GM12878 (cell line): ENCODE results near the gene CHP2. TPM values are rescaled to one million over a fixed set of nuclear protein-coding genes. Genes with fewer than 3 reads are reported as not detected.

ENCODE experiments used
- BHLHE40 ChIP-seq, 2 experiments: fragments of 450-650 bp in 1 of 2; IDR thresholded peaks; 2 replicates each; pipeline ENCODE4 v1.6.1; 2011 to 2017; ENCODE audit warnings: low read depth in 2 of 2, borderline replicate concordance in 1 of 2, improper control_type of control experiment in 1 of 2, low read length in 1 of 2, mild to moderate bottlenecking in 1 of 2
- CBX5 ChIP-seq: sonication (generic); IDR thresholded peaks from 2 replicates; pipeline ENCODE4 v1.6.1; 2016; ENCODE audit warnings: low read depth, moderate library complexity, mild to moderate bottlenecking, inconsistent platforms
- DPF2 ChIP-seq: fragments of 450-650 bp; IDR thresholded peaks from 2 replicates; pipeline ENCODE4 v1.6.1; 2017; ENCODE audit warnings: mild to moderate bottlenecking
- HDAC2 ChIP-seq: fragments of 200-600 bp; sonication (generic); IDR thresholded peaks from 2 replicates; pipeline ENCODE4 v1.6.1; 2017
- HDGF ChIP-seq: fragments of 450-650 bp; IDR thresholded peaks from 2 replicates; pipeline ENCODE4 v1.6.1; 2016; ENCODE audit warnings: antibody characterized with exemption
- MTA3 ChIP-seq: IDR thresholded peaks from 2 replicates; pipeline ENCODE4 v1.6.1; 2012; ENCODE audit warnings: low read length, inconsistent platforms, borderline replicate concordance
- NBN ChIP-seq: fragments of 450-650 bp; IDR thresholded peaks from 2 replicates; pipeline ENCODE4 v1.6.1; 2016
- NFYB ChIP-seq: IDR thresholded peaks from 2 replicates; pipeline ENCODE4 v1.6.1; 2011; ENCODE audit warnings: low read depth, mild to moderate bottlenecking, low read length, improper control_type of control experiment, moderate library complexity; ENCODE audit not compliant: insufficient read depth
- RAD21 ChIP-seq: IDR thresholded peaks from 2 replicates; pipeline ENCODE4 v1.6.1; 2011; ENCODE audit warnings: mild to moderate bottlenecking, low read depth, low read length, moderate library complexity; ENCODE audit not compliant: insufficient read depth
- RAD51 ChIP-seq: fragments of 450-650 bp; IDR thresholded peaks from 2 replicates; pipeline ENCODE4 v1.6.1; 2016; ENCODE audit warnings: moderate library complexity, mild to moderate bottlenecking, inconsistent platforms
- SIX5 ChIP-seq: IDR thresholded peaks from 2 replicates; pipeline ENCODE4 v1.6.1; 2011; ENCODE audit warnings: mild to moderate bottlenecking, low read depth, low read length, moderate library complexity; ENCODE audit not compliant: severe bottlenecking
- SMARCA5 ChIP-seq: fragments of 450-650 bp; IDR thresholded peaks from 2 replicates; pipeline ENCODE4 v1.6.1; 2017; ENCODE audit warnings: mild to moderate bottlenecking
- SMC3 ChIP-seq: IDR thresholded peaks from 2 replicates; pipeline ENCODE4 v1.6.1; 2011; ENCODE audit warnings: low read length, improper control_type of control experiment, borderline replicate concordance
- SREBF1 ChIP-seq: IDR thresholded peaks from 2 replicates; pipeline ENCODE4 v1.6.1; 2012; ENCODE audit warnings: mild to moderate bottlenecking, low read length
- ZZZ3 ChIP-seq: IDR thresholded peaks from 2 replicates; pipeline ENCODE4 v1.6.1; 2011; ENCODE audit warnings: low read depth; ENCODE audit not compliant: control insufficient read depth, insufficient read length
- polyA plus RNA-seq, 11 experiments: library from polyadenylated mRNA; depleted of rRNA in 4 of 11; unstranded in 6 of 11; stranded (reverse) in 5 of 11; fragments of >200 nt; fragmentation: Nextera tagmentation in 4 of 11; fragmentation: Illumina TruSeq in 1 of 11; extraction: Ambion mirVana in 4 of 11; extraction: Trizol in 1 of 11; gene quantifications; 1 replicate in 1 of 11; 2 replicates in 10 of 11; pipeline versions ENCODE4 v1.2.1 to v1.2.3, GENCODE V29; 2011 to 2016; ENCODE audit warnings: inconsistent platforms in 2 of 11, missing spikeins in 2 of 11, low read depth in 1 of 11
- total RNA-seq, 4 experiments: library from RNA; depleted of rRNA in 3 of 4; stranded (reverse); fragments of >200 nt in 3 of 4; fragmentation: Illumina TruSeq in 1 of 4; extraction: Trizol in 1 of 4; gene quantifications; 2 replicates each; pipeline versions ENCODE4 v1.2.1 to v1.2.3, GENCODE V29; 2013 to 2021
- TF ChIP-seq, protein P1 (sequence below): fragments of 150-350 bp; IDR thresholded peaks from 2 replicates; pipeline ENCODE4 v1.6.1; 2014; ENCODE audit warnings: mild to moderate bottlenecking, low read depth, low read length
- TF ChIP-seq, protein P2 (sequence below): fragments of 450-650 bp; IDR thresholded peaks from 2 replicates; pipeline ENCODE4 v1.6.1; 2017; ENCODE audit warnings: mild to moderate bottlenecking, moderate library complexity
- TF ChIP-seq, protein P3 (sequence below): fragments of 450-650 bp; formaldehyde crosslinking; IDR thresholded peaks from 2 replicates; pipeline ENCODE4 v1.4.0; 2020; ENCODE audit warnings: mild to moderate bottlenecking, moderate library complexity
- TF ChIP-seq, protein P4 (sequence below): IDR thresholded peaks from 2 replicates; pipeline ENCODE4 v1.6.1; 2012; ENCODE audit warnings: low read depth, low read length, improper control_type of control experiment
- TF ChIP-seq, protein P5 (sequence below): IDR thresholded peaks from 2 replicates; pipeline ENCODE4 v1.6.1; 2012; ENCODE audit warnings: low read depth, low read length, improper control_type of control experiment

Gene CHP2
- total and polyA plus RNA-seq, 10 of the 15 experiments (the other 5 are each of a cell fraction or from before 2014, with no cell fraction given) = not detected

DNA sequence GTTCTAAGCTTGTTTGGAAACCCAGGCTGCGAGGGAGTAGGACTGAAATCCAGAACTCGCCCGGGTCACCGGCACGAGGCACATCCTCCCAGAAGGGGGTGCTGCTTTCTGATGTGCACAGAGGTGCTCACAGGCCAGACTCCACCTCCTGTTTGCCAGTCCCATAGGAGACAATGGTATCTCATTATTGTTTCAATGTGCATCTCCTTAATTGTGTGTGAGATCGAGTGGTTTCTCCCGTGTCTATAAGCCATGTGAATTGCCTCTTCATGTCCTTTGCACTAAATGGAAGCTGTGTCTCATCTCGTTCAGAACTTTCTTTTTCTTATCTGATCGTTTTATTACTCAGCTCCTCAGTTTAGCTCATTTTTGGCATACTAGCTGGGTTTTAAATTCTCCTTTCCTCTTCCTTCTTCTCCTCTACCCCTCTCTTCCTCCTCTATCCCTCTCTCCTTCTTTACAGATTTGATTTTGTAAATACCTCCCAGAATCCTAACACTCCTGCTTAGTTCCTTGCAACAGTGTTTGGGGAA lies 48.8 kb downstream of the CHP2 start (continued):
- TF ChIP-seq, protein P1, sequence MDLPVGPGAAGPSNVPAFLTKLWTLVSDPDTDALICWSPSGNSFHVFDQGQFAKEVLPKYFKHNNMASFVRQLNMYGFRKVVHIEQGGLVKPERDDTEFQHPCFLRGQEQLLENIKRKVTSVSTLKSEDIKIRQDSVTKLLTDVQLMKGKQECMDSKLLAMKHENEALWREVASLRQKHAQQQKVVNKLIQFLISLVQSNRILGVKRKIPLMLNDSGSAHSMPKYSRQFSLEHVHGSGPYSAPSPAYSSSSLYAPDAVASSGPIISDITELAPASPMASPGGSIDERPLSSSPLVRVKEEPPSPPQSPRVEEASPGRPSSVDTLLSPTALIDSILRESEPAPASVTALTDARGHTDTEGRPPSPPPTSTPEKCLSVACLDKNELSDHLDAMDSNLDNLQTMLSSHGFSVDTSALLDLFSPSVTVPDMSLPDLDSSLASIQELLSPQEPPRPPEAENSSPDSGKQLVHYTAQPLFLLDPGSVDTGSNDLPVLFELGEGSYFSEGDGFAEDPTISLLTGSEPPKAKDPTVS = no peak
- TF ChIP-seq NFYB (no peak), MTA3 (no peak), SMARCA5 (peak; percentile 72; the same call in 1 of the 2 replicates), RAD51 (no peak), SMC3 (peak; percentile 90), HDAC2 (no peak), BHLHE40 (IDR thresholded peaks at IDR 0.05; ENCODE audit: borderline replicate concordance in 1 of 2, low read depth in 2 of 2, low read length in 1 of 2) (peak; percentile 43 to 47; a peak in 3 of 4 replicates), ZZZ3 (no peak), HDGF (peak; percentile 47; the same call in 1 of the 2 replicates), NBN (0 out of 2 replicates have a peak, but pooled peaks have one; percentile 34), SIX5 (no peak), RAD21 (peak; percentile 84), CBX5 (no peak), DPF2 (no peak), SREBF1 (no peak)
- TF ChIP-seq, protein P2, sequence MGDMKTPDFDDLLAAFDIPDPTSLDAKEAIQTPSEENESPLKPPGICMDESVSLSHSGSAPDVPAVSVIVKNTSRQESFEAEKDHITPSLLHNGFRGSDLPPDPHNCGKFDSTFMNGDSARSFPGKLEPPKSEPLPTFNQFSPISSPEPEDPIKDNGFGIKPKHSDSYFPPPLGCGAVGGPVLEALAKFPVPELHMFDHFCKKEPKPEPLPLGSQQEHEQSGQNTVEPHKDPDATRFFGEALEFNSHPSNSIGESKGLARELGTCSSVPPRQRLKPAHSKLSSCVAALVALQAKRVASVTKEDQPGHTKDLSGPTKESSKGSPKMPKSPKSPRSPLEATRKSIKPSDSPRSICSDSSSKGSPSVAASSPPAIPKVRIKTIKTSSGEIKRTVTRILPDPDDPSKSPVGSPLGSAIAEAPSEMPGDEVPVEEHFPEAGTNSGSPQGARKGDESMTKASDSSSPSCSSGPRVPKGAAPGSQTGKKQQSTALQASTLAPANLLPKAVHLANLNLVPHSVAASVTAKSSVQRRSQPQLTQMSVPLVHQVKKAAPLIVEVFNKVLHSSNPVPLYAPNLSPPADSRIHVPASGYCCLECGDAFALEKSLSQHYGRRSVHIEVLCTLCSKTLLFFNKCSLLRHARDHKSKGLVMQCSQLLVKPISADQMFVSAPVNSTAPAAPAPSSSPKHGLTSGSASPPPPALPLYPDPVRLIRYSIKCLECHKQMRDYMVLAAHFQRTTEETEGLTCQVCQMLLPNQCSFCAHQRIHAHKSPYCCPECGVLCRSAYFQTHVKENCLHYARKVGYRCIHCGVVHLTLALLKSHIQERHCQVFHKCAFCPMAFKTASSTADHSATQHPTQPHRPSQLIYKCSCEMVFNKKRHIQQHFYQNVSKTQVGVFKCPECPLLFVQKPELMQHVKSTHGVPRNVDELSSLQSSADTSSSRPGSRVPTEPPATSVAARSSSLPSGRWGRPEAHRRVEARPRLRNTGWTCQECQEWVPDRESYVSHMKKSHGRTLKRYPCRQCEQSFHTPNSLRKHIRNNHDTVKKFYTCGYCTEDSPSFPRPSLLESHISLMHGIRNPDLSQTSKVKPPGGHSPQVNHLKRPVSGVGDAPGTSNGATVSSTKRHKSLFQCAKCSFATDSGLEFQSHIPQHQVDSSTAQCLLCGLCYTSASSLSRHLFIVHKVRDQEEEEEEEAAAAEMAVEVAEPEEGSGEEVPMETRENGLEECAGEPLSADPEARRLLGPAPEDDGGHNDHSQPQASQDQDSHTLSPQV = no peak
- TF ChIP-seq, protein P3, sequence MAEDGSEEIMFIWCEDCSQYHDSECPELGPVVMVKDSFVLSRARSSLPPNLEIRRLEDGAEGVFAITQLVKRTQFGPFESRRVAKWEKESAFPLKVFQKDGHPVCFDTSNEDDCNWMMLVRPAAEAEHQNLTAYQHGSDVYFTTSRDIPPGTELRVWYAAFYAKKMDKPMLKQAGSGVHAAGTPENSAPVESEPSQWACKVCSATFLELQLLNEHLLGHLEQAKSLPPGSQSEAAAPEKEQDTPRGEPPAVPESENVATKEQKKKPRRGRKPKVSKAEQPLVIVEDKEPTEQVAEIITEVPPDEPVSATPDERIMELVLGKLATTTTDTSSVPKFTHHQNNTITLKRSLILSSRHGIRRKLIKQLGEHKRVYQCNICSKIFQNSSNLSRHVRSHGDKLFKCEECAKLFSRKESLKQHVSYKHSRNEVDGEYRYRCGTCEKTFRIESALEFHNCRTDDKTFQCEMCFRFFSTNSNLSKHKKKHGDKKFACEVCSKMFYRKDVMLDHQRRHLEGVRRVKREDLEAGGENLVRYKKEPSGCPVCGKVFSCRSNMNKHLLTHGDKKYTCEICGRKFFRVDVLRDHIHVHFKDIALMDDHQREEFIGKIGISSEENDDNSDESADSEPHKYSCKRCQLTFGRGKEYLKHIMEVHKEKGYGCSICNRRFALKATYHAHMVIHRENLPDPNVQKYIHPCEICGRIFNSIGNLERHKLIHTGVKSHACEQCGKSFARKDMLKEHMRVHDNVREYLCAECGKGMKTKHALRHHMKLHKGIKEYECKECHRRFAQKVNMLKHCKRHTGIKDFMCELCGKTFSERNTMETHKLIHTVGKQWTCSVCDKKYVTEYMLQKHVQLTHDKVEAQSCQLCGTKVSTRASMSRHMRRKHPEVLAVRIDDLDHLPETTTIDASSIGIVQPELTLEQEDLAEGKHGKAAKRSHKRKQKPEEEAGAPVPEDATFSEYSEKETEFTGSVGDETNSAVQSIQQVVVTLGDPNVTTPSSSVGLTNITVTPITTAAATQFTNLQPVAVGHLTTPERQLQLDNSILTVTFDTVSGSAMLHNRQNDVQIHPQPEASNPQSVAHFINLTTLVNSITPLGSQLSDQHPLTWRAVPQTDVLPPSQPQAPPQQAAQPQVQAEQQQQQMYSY (CRISPR knock-in tag) = no peak
- TF ChIP-seq, protein P4, sequence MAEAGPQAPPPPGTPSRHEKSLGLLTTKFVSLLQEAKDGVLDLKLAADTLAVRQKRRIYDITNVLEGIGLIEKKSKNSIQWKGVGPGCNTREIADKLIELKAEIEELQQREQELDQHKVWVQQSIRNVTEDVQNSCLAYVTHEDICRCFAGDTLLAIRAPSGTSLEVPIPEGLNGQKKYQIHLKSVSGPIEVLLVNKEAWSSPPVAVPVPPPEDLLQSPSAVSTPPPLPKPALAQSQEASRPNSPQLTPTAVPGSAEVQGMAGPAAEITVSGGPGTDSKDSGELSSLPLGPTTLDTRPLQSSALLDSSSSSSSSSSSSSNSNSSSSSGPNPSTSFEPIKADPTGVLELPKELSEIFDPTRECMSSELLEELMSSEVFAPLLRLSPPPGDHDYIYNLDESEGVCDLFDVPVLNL = no peak
- TF ChIP-seq, protein P5, sequence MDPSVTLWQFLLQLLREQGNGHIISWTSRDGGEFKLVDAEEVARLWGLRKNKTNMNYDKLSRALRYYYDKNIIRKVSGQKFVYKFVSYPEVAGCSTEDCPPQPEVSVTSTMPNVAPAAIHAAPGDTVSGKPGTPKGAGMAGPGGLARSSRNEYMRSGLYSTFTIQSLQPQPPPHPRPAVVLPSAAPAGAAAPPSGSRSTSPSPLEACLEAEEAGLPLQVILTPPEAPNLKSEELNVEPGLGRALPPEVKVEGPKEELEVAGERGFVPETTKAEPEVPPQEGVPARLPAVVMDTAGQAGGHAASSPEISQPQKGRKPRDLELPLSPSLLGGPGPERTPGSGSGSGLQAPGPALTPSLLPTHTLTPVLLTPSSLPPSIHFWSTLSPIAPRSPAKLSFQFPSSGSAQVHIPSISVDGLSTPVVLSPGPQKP = no peak
